Neural cell (in vitro differentiated cells): ENCODE measurements around the gene RUFY3. TPM values are rescaled to one million over a fixed set of nuclear protein-coding genes. Genes with fewer than 3 reads are reported as not detected.

ENCODE experiments used
- H2AFZ ChIP-seq: fragments of 200-600, 300-800 bp; sonication (generic), shearing (Covaris generic); 2 replicates; pipeline ENCODE4 v1.6.0; 2014; ENCODE audit warnings: low read depth, mild to moderate bottlenecking, antibody characterized with exemption, low read length, moderate library complexity
- H3F3A ChIP-seq: fragments of 200-600 bp; shearing (Covaris generic); 2 replicates; pipeline ENCODE4 v1.6.1; 2016; ENCODE audit warnings: mild to moderate bottlenecking, moderate library complexity, mixed read lengths, antibody characterized with exemption, low read length; ENCODE audit not compliant: insufficient read depth, poor library complexity, severe bottlenecking
- H3K27ac ChIP-seq: fragments of 200-600, 300-800 bp; sonication (generic), shearing (Covaris generic); 2 replicates; pipeline ENCODE4 v1.5.1; 2014; ENCODE audit warnings: mild to moderate bottlenecking, low read length, moderate library complexity
- H3K27me3 ChIP-seq: fragments of 300-800, 200-600 bp; sonication (generic), shearing (Covaris generic); 2 replicates; pipeline ENCODE4 v1.6.0; 2014; ENCODE audit warnings: mild to moderate bottlenecking, low read depth, low read length, moderate library complexity; ENCODE audit not compliant: insufficient read depth
- H3K36me3 ChIP-seq: fragments of 300-800, 200-600 bp; sonication (generic), shearing (Covaris generic); 2 replicates; pipeline ENCODE4 v1.5.1; 2014; ENCODE audit warnings: mild to moderate bottlenecking, antibody characterized with exemption, low read length, moderate library complexity; ENCODE audit not compliant: insufficient read depth
- H3K4me2 ChIP-seq: fragments of 300-800, 200-600 bp; sonication (generic), shearing (Covaris generic); 2 replicates; pipeline ENCODE4 v1.6.0; 2014; ENCODE audit warnings: mild to moderate bottlenecking, low read length
- H3K4me3 ChIP-seq: fragments of 300-800, 200-600 bp; sonication (generic), shearing (Covaris generic); 2 replicates; pipeline ENCODE4 v1.5.1; 2014; ENCODE audit warnings: mild to moderate bottlenecking, low read length, moderate library complexity
- H3K79me2 ChIP-seq: fragments of 200-600 bp; shearing (Covaris generic); replicated peaks from 2 replicates; pipeline ENCODE4 v1.6.0; 2014; ENCODE audit warnings: mild to moderate bottlenecking, low read length, moderate library complexity; ENCODE audit not compliant: insufficient read depth
- H3K9ac ChIP-seq: fragments of 300-800, 200-600 bp; sonication (generic), shearing (Covaris generic); 2 replicates; pipeline ENCODE4 v1.6.1; 2016; ENCODE audit warnings: mild to moderate bottlenecking, low read length, mixed read lengths
- H3K9me2 ChIP-seq: fragments of 200-600 bp; shearing (Covaris generic); 2 replicates; pipeline ENCODE4 v1.6.1; 2016; ENCODE audit warnings: mild to moderate bottlenecking, low read length, mixed read lengths; ENCODE audit not compliant: insufficient read depth
- H3K9me3 ChIP-seq: fragments of 200-600, 300-800 bp; sonication (generic), shearing (Covaris generic); 2 replicates; pipeline ENCODE4 v1.6.1; 2016; ENCODE audit warnings: mild to moderate bottlenecking, mixed run types, low read length, moderate library complexity, mixed read lengths
- H4K20me1 ChIP-seq: fragments of 200-600 bp; shearing (Covaris generic); 2 replicates; pipeline ENCODE4 v1.6.1; 2016; ENCODE audit warnings: mild to moderate bottlenecking, mixed run types; ENCODE audit not compliant: insufficient read depth
- CTCF ChIP-seq: fragments of 450-650 bp; IDR thresholded peaks from 2 replicates; pipeline ENCODE4 v1.5.1; 2014; ENCODE audit warnings: antibody characterized with exemption, mild to moderate bottlenecking, moderate library complexity; ENCODE audit not compliant: poor library complexity, severe bottlenecking
- EP300 ChIP-seq: fragments of 450-650 bp; conservative IDR thresholded peaks from 2 replicates; pipeline ENCODE4 v1.6.1; 2014; ENCODE audit warnings: antibody characterized with exemption, mild to moderate bottlenecking, moderate library complexity; ENCODE audit not compliant: poor library complexity, severe bottlenecking
- EZH2 ChIP-seq: fragments of 200-600, 300-800 bp; shearing (Covaris generic), sonication (generic); IDR thresholded peaks from 2 replicates; pipeline ENCODE4 v1.6.1; 2014; ENCODE audit warnings: antibody characterized with exemption, low read length, borderline replicate concordance, mild to moderate bottlenecking; ENCODE audit not compliant: insufficient read depth, poor library complexity, severe bottlenecking
- MXI1 ChIP-seq: fragments of 450-650 bp; conservative IDR thresholded peaks from 2 replicates; pipeline ENCODE4 v1.6.1; 2014; ENCODE audit warnings: antibody characterized with exemption, mild to moderate bottlenecking; ENCODE audit not compliant: poor library complexity, severe bottlenecking
- POLR2AphosphoS5 ChIP-seq: IDR thresholded peaks from 2 replicates; pipeline ENCODE4 v1.6.1; 2012
- RAD21 ChIP-seq: fragments of 450-650 bp; conservative IDR thresholded peaks from 2 replicates; pipeline ENCODE4 v1.6.1; 2014; ENCODE audit warnings: antibody characterized with exemption, mild to moderate bottlenecking, moderate library complexity
- REST ChIP-seq: IDR thresholded peaks from 2 replicates; pipeline ENCODE4 v1.6.1; 2012; ENCODE audit warnings: borderline replicate concordance
- SMC3 ChIP-seq: fragments of 450-650 bp; conservative IDR thresholded peaks from 2 replicates; pipeline ENCODE4 v1.6.1; 2014; ENCODE audit warnings: antibody characterized with exemption, mild to moderate bottlenecking, moderate library complexity; ENCODE audit not compliant: poor library complexity
- TAF1 ChIP-seq: IDR thresholded peaks from 2 replicates; pipeline ENCODE4 v1.6.1; 2012; ENCODE audit warnings: low read depth
- polyA plus RNA-seq: library from polyadenylated mRNA; depleted of rRNA; stranded (reverse); fragments of >200 nt; gene quantifications from 2 replicates; pipeline ENCODE4 v1.2.3, GENCODE V29; 2014

The RUFY3 gene
- polyA plus RNA-seq, 1 donor from 2014 or later: 414 TPM

- H3K4me3 ChIP-seq: no peak overlapping the region
- H2AFZ ChIP-seq: no peak overlapping the region
- no peaks in the 10 kb centered on the region for H4K20me1 ChIP-seq
- no peaks in the 10 kb centered on the region for H3K27me3 ChIP-seq
- H3K36me3 ChIP-seq: no peaks in the 10 kb centered on the region
- TF ChIP-seq POLR2AphosphoS5: no peak
- TF ChIP-seq RAD21: no peak
- no peak for TF ChIP-seq CTCF
- TF ChIP-seq EP300: no peak
- no peak for TF ChIP-seq EZH2
- TF ChIP-seq REST: no peak
- no peak for TF ChIP-seq SMC3
- TF ChIP-seq MXI1: no peak
- no peak for TF ChIP-seq TAF1
- no peaks in the 10 kb centered on the region for H3K9me3 ChIP-seq
- H3K9ac ChIP-seq: no peak overlapping the region
- no peak overlapping the region for H3K4me2 ChIP-seq
- H3K79me2 ChIP-seq: peaks cover 18% of the 10 kb centered on the region
- no peak overlapping the region for H3K27ac ChIP-seq
- H3F3A ChIP-seq: no peaks in the 10 kb centered on the region
- no peaks in the 10 kb centered on the region for H3K9me2 ChIP-seq
These were observed 8.2 kb upstream of the RUFY3 start for GRCh38 chr4:70713453-70714078.

- H2AFZ ChIP-seq: no peak overlapping the region
- no peaks in the 10 kb centered on the region for H3K9me2 ChIP-seq
- H3F3A ChIP-seq: no peaks in the 10 kb centered on the region
- H3K79me2 ChIP-seq: peaks cover 12% of the 10 kb centered on the region
- H3K9me3 ChIP-seq: no peaks in the 10 kb centered on the region
- H3K4me3 ChIP-seq: no peak overlapping the region
- H3K4me2 ChIP-seq: no peak overlapping the region
- no peaks in the 10 kb centered on the region for H3K27me3 ChIP-seq
- H4K20me1 ChIP-seq: no peaks in the 10 kb centered on the region
- H3K9ac ChIP-seq: no peak overlapping the region
- H3K27ac ChIP-seq: no peak overlapping the region
- TF ChIP-seq TAF1 (no peak), RAD21 (no peak), EP300 (no peak), REST (no peak), EZH2 (no peak), MXI1 (no peak), SMC3 (no peak), CTCF (no peak), POLR2AphosphoS5 (no peak)
- no peaks in the 10 kb centered on the region for H3K36me3 ChIP-seq
These were observed 7.5 kb upstream of the RUFY3 start for GRCh38 chr4:70714079-70714887.
